Brain microvascular endothelial cell (primary cell): ENCODE measurements around the gene AP4M1.
"Not testable (repeated sequence)": the region's sequence is repeated elsewhere in the genome, so short reads cannot be mapped to it uniquely, and the experiment has no call there.

Experiments used
- DNase-seq: peaks from one replicate; pipeline ENCODE4 v3.0.0-alpha.2; 2020
- H3K27ac ChIP-seq: fragments of 250-450 bp; sonication (Bioruptor Pico); 2 replicates; pipeline ENCODE4 v1.5.1; 2020; ENCODE audit warnings: mild to moderate bottlenecking, moderate library complexity
- H3K27me3 ChIP-seq: fragments of 250-450 bp; sonication (Bioruptor Pico); replicated peaks from 2 replicates; pipeline ENCODE4 v1.5.1; 2020; ENCODE audit warnings: mild to moderate bottlenecking
- H3K36me3 ChIP-seq: fragments of 250-450 bp; sonication (Bioruptor Pico); replicated peaks from 2 replicates; pipeline ENCODE4 v1.5.1; 2020; ENCODE audit warnings: mild to moderate bottlenecking
- H3K4me3 ChIP-seq: 2 replicates; pipeline ENCODE4 v1.5.1; 2011; ENCODE audit warnings: low read depth, mild to moderate bottlenecking, control low read depth, low read length, moderate library complexity
- CTCF ChIP-seq: IDR thresholded peaks from 2 replicates; pipeline ENCODE4 v1.5.1; 2011; ENCODE audit warnings: low read depth, mild to moderate bottlenecking, moderate library complexity, low read length, control low read depth, inconsistent platforms; ENCODE audit errors: missing control alignments
- in situ Hi-C: cut with HindIII; loops from 2 replicates; pipeline ENCODE4 v1.10.0; 2017; ENCODE audit warnings: low sequenced_read_pairs, low pct_ligation_motif_present

The AP4M1 gene

GRCh38 chr7:100127866-100128636, 26.6 kb downstream of the AP4M1 start:
- H3K36me3 ChIP-seq: no peaks in the 10 kb centered on the region
- no peak overlapping the region for H3K27ac ChIP-seq
- no peak for DNase-seq
- H3K27me3 ChIP-seq: no peaks in the 10 kb centered on the region
- in situ Hi-C loops: no loop called here
- peak overlapping the region; percentile 89 for H3K4me3 ChIP-seq
- TF ChIP-seq CTCF: no peak

DNA sequence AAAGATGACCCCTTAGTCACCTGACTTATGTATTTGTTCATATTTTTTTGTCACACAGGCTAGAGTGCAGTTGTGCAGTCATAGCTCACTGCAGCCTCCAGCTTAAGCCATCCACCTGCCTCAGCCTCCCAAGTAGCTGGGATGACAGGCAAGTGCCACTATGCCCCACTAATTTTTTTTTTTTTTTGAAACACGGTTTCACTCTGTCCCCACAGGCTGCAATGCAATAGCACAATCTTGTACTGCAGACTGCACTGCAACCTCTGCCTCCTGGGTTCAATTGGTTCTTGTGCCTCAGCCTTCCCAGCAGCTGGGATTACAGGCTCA, 27.2 kb downstream of the AP4M1 start:
- TF ChIP-seq CTCF: no peak
- no peak for DNase-seq
- Histone ChIP-seq H3K4me3 (no peak overlapping the region), H3K27me3 (no peaks in the 10 kb centered on the region), H3K36me3 (no peaks in the 10 kb centered on the region), H3K27ac (no peak overlapping the region)
- in situ Hi-C loops: no loop called here

DNA sequence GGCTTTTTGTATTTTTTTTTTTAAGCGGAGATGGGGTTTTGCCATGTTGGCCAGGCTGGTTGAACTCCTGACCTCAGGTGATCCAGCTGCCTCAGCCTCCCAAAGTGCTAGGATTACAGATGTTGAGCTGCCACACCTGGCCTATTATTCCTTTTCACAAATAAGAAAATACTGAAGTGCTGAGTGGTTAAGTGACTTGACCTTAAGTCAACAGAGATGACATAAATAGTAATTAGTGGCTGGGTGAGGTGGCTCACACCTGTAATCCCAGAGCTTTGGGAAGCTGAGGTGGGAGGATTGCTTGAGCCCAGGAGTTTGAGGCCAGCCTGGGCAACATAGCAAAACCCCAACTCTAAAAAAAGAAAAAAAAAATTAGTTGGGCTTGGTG, 28.8 kb downstream of the AP4M1 start:
- H3K36me3 ChIP-seq, H3K4me3 ChIP-seq, DNase-seq, H3K27ac ChIP-seq, H3K27me3 ChIP-seq, in situ Hi-C loops: not testable (repeated sequence)

- peak; percentile 59 for DNase-seq
- H3K27ac ChIP-seq: no peak overlapping the region
These were observed 29.4 kb downstream of the AP4M1 start for GRCh38 chr7:100130608-100131453.

DNA sequence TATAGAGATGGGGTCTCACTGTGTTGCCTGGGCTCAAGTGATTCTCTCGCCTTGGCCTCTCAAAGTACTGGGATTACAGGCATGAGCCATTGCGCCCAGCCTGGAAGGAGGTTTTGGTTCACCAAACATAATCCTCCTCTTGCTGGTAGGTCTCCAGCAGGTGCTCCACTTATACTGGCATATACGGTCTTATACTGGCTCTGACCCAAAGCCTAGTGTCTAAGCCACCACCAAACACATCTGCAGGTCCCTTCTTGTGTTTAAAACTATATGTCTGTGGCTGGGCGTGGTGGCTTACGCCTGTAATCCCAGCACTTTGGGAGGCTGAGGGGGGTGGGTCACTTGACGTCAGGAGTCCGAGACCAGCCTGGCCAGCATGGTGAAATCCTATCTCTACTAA, 30.7 kb downstream of the AP4M1 start:
- no peaks in the 10 kb centered on the region for H3K36me3 ChIP-seq
- H3K27ac ChIP-seq: no peak overlapping the region
- DNase-seq: no peak
- in situ Hi-C loops: no loop called here
- no peaks in the 10 kb centered on the region for H3K27me3 ChIP-seq
- H3K4me3 ChIP-seq: no peak overlapping the region
- no peak for TF ChIP-seq CTCF

More at GRCh38 chr7:100130608-100131453, 29.4 kb downstream of the AP4M1 start:
- TF ChIP-seq CTCF: peak; percentile 85
- no peaks in the 10 kb centered on the region for H3K27me3 ChIP-seq
- in situ Hi-C loops: no loop called here
- H3K36me3 ChIP-seq: no peaks in the 10 kb centered on the region
- no peak overlapping the region for H3K4me3 ChIP-seq

DNA sequence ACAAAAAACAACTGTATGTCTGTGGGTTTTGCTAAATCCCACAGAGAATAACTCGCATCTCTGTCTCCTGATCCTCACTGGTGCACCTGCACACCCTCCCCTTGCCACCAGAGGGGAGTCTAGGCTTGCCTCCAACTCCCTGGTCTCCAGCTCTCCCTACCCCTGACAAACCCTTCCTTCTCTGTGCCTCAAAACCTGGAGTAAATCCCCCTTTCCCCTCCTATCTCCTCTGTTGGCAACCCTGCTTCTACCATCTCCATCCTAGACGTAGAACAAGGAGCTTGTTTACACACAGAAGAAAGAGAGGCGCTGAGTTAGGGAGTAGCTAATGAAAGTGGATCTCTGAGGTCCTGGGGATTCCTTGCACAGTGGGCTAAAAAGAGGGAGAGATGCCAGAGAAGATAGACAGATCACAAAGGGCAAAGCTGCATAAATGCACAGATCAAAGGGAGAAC, 31.3 kb downstream of the AP4M1 start:
- Histone ChIP-seq H3K27ac (no peak overlapping the region), H3K27me3 (no peaks in the 10 kb centered on the region), H3K36me3 (no peaks in the 10 kb centered on the region), H3K4me3 (no peak overlapping the region)
- TF ChIP-seq CTCF: peak; percentile 95
- in situ Hi-C loops: no loop called here
- peak; percentile 49 for DNase-seq
